ENCODE results near the gene TMEM178B. TPM values are rescaled to one million over a fixed set of nuclear protein-coding genes. Genes with fewer than 3 reads are reported as not detected.

TMEM178B gene
- total and polyA plus RNA-seq, 9 of the 15 experiments (the other 6 are each of a cell fraction or from before 2014, with no cell fraction given): under 0.01 to 0.03 (median 0.01) TPM; not detected in 5

DNA sequence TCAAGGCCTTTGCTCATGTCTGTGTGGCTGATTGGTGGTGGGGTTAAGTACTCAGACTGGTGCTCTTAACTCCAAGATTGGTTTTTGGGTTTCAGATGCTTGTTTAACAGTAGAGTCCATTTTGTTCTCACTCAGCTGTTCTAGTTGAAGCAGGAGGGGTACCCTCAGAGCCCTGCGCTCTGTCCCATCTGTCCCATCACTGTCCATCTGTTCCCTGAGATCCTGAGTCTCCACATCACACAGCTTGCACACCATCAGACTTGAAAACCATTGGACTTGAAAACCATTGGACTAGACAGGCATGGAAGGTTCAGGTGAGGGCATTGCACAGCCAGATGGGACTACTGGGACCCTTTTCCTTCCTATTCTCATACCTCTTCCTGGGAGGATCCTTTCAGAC, 39.3 kb downstream of the TMEM178B start:
- in situ Hi-C loops (cut with MboI) (no loop called here), intact Hi-C loops (cut with micrococcal nuclease) (no loop called here)
- Histone ChIP-seq H3K36me3 (ENCODE audit: control insufficient read depth, insufficient read depth, low read length) (no peaks in the 10 kb centered on the region), H3K9me3 (replicated peaks; ENCODE audit: control insufficient read depth, insufficient read depth, low read depth, low read length) (no peaks in the 10 kb centered on the region), H3K4me1 (replicated peaks in 1 of 2; ENCODE audit: control insufficient read depth in 2 of 2, insufficient read depth in 2 of 2, low read length in 2 of 2) (no peaks in the 10 kb centered on the region), H3K27ac (ENCODE audit: extremely low read depth, low read depth, low read length) (no peak overlapping the region), H3K79me2 (ENCODE audit: control insufficient read depth, insufficient read depth, low read length) (no peaks in the 10 kb centered on the region), H3K4me3 (no peak overlapping the region), H3K9me1 (ENCODE audit: control insufficient read depth, insufficient read depth, low read length) (no peaks in the 10 kb centered on the region), H2AFZ (ENCODE audit: low read depth, low read length) (no peak overlapping the region), H3K4me2 (ENCODE audit: insufficient read depth, low read length) (no peak overlapping the region), H3K27me3 (ENCODE audit: control insufficient read depth in 2 of 2, insufficient read depth in 2 of 2, low read length in 2 of 2) (no peaks in the 10 kb centered on the region), H4K20me1 (replicated peaks; ENCODE audit: control insufficient read depth, insufficient read depth, low read length) (no peaks in the 10 kb centered on the region), H3K9ac (ENCODE audit: insufficient read depth in 1 of 2, low read depth in 2 of 2, low read length in 2 of 2) (no peak overlapping the region)
- BruUV-seq (replicated peaks): no TSS peak
- POLR2A ChIA-PET: interaction anchor here (0.7 kb wide), 1 partner anchor 14 kb away, joined by 4 read pairs; no protein-coding TSS in a partner anchor
- DNase-seq (ENCODE audit: extremely low read depth in 1 of 4, low spot score in 3 of 4) (no peak), FAIRE-seq (no peak), ATAC-seq (no peak)
- WGBS (ENCODE audit: insufficient coverage, low coverage, missing lambda C conversion rate): 0% methylated on average over 1 of the region's 1 CpG
- CTCF ChIA-PET (ENCODE audit: low intra/inter-chr PET ratio): no interaction called here
- TF ChIP-seq EWSR1 (IDR thresholded peaks at IDR 0.05; ENCODE audit: borderline replicate concordance, low read depth, partially characterized antibody): no peak
- no peak for TF ChIP-seq MAFG (tag; conservative IDR thresholded peaks at IDR 0.05)
- no peak for TF ChIP-seq PTRF (tag; IDR thresholded peaks at IDR 0.05)
- TF ChIP-seq NUFIP1 (IDR thresholded peaks at IDR 0.05; ENCODE audit: partially characterized antibody): no peak
- no peak for TF ChIP-seq MGA (IDR thresholded peaks at IDR 0.05)
- no peak for TF ChIP-seq TRIM24 (IDR thresholded peaks at IDR 0.05)
- TF ChIP-seq, protein P1, sequence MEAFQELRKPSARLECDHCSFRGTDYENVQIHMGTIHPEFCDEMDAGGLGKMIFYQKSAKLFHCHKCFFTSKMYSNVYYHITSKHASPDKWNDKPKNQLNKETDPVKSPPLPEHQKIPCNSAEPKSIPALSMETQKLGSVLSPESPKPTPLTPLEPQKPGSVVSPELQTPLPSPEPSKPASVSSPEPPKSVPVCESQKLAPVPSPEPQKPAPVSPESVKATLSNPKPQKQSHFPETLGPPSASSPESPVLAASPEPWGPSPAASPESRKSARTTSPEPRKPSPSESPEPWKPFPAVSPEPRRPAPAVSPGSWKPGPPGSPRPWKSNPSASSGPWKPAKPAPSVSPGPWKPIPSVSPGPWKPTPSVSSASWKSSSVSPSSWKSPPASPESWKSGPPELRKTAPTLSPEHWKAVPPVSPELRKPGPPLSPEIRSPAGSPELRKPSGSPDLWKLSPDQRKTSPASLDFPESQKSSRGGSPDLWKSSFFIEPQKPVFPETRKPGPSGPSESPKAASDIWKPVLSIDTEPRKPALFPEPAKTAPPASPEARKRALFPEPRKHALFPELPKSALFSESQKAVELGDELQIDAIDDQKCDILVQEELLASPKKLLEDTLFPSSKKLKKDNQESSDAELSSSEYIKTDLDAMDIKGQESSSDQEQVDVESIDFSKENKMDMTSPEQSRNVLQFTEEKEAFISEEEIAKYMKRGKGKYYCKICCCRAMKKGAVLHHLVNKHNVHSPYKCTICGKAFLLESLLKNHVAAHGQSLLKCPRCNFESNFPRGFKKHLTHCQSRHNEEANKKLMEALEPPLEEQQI (IDR thresholded peaks at IDR 0.05): no peak
- no peak for TF ChIP-seq ELF1 (tag; IDR thresholded peaks at IDR 0.05)
- no peak for TF ChIP-seq STAG1 (CRISPR knock-in tag; IDR thresholded peaks at IDR 0.05; ENCODE audit: borderline replicate concordance)
- no peak for TF ChIP-seq CHD4 (IDR thresholded peaks at IDR 0.05; ENCODE audit: insufficient read depth, insufficient replicate concordance, low read depth, low read length, poor library complexity, severe bottlenecking)
